T-cell (primary cell): ENCODE measurements around the gene PRSS38. TPM values are rescaled to one million over a fixed set of nuclear protein-coding genes. Genes with fewer than 3 reads are reported as not detected.
"Not testable (repeated sequence)": the region's sequence is repeated elsewhere in the genome, so short reads cannot be mapped to it uniquely, and the experiment has no call there.

Experiments used
- ATAC-seq, 4 experiments: fragments of 200-7000 bp in 3 of 4; fragments of 150-1000 bp in 1 of 4; cut with Tn5 transposase; replicated peaks in 1 of 4; 1 replicate in 3 of 4; 2 replicates in 1 of 4; pipeline ENCODE4 v1.10.0; 2021; ENCODE audit warnings: moderate library complexity in 3 of 4, mild to moderate bottlenecking in 2 of 4, moderate number of reproducible peaks in 1 of 4
- CTCF ChIA-PET, 2 donors: fragments of 300-600 bp; sonication (Branson Sonifier 250); formaldehyde crosslinking; loops; one replicate each; lab custom pipeline; 2022; ENCODE audit warnings: antibody characterized with exemption in 2 of 2; lab: Charles Lee
- POLR2A ChIA-PET, 2 donors: fragments of 300-600 bp; sonication (Branson Sonifier 250); formaldehyde crosslinking; loops; one replicate each; lab custom pipeline; 2022; ENCODE audit warnings: antibody characterized with exemption in 2 of 2; lab: Charles Lee
- DNase-seq, 35 experiments: peaks; one replicate each; pipeline versions ENCODE4 v3.0.0 to v3.0.0-alpha.2; 2013 to 2023
- H3K27ac ChIP-seq: one replicate; pipeline ENCODE4 v1.5.1; 2013; ENCODE audit warnings: low read length
- H3K27me3 ChIP-seq, 2 experiments: replicated peaks in 1 of 2; 1 replicate in 1 of 2; 2 replicates in 1 of 2; pipeline versions ENCODE4 v1.6.1 to v1.7.0; 2013; ENCODE audit warnings: low read length in 1 of 2, mixed read lengths in 1 of 2; ENCODE audit not compliant: control insufficient read depth in 2 of 2, insufficient read depth in 2 of 2; ENCODE audit errors: extremely low read depth in 1 of 2
- H3K36me3 ChIP-seq, 2 donors: 1 replicate in 1 of 2; 2 replicates in 1 of 2; pipeline versions ENCODE4 v1.6.1 to v1.7.0; 2013; ENCODE audit warnings: low read length in 1 of 2; ENCODE audit not compliant: control insufficient read depth in 2 of 2, insufficient read depth in 1 of 2; ENCODE audit errors: extremely low read depth in 1 of 2
- H3K4me1 ChIP-seq, 2 experiments: 1 replicate in 1 of 2; 2 replicates in 1 of 2; pipeline versions ENCODE4 v1.6.1 to v1.7.0; 2013; ENCODE audit warnings: low read length in 2 of 2, mixed read lengths in 1 of 2; ENCODE audit not compliant: insufficient read depth in 2 of 2, control insufficient read depth in 1 of 2; ENCODE audit errors: extremely low read depth in 1 of 2
- H3K4me3 ChIP-seq, 2 donors: 1 replicate in 1 of 2; 2 replicates in 1 of 2; pipeline versions ENCODE4 v1.5.1 to v1.7.0; 2013; ENCODE audit warnings: mild to moderate bottlenecking in 2 of 2, low read length in 1 of 2, moderate library complexity in 1 of 2; ENCODE audit not compliant: control insufficient read depth in 1 of 2; ENCODE audit errors: extremely low read depth in 1 of 2
- H3K9me3 ChIP-seq: 2 replicates; pipeline ENCODE4 v1.7.0; 2013
- H3K27ac Mint-ChIP-seq, 2 donors: one replicate each; pipeline ENCODE4 v1.8.0; 2020 to 2021; ENCODE audit warnings: mild to moderate bottlenecking in 2 of 2, mixed read lengths in 2 of 2
- H3K27me3 Mint-ChIP-seq, 2 donors: one replicate each; pipeline ENCODE4 v1.8.0; 2021 to 2022; ENCODE audit warnings: mixed read lengths in 2 of 2
- H3K36me3 Mint-ChIP-seq: one replicate; pipeline ENCODE4 v1.8.0; 2021; ENCODE audit warnings: mixed read lengths
- H3K4me1 Mint-ChIP-seq, 3 donors: one replicate each; pipeline ENCODE4 v1.8.0; 2020 to 2022; ENCODE audit warnings: mixed read lengths in 3 of 3, mild to moderate bottlenecking in 1 of 3
- H3K4me3 Mint-ChIP-seq, 3 donors: one replicate each; pipeline ENCODE4 v1.8.0; 2020 to 2022; ENCODE audit warnings: mild to moderate bottlenecking in 3 of 3, mixed read lengths in 3 of 3, moderate library complexity in 3 of 3
- H3K9me3 Mint-ChIP-seq, 3 donors: one replicate each; pipeline ENCODE4 v1.8.0; 2020 to 2022; ENCODE audit warnings: mixed read lengths in 3 of 3
- WGBS: methylation state at CpG from one replicate; pipeline ENCODE4 v1.1.5; 2013; ENCODE audit warnings: missing lambda C conversion rate; ENCODE audit not compliant: insufficient coverage; 5-methylcytosine and 5-hydroxymethylcytosine counted together
- total RNA-seq, 35 experiments: library from RNA in 6 of 35; stranded (reverse) in 6 of 35; fragments of 120-200 nt in 1 of 35; gene quantifications; one replicate each; pipeline versions ENCODE4 v1.2.1 to v1.2.4 and lab custom pipeline; 2013 to 2026

Gene PRSS38
- total RNA-seq, 5 donors from 2014 or later (not counting 1 experiment from before 2014, with no cell fraction given) = not detected

GRCh38 chr1:227845519-227845918 lies 30.0 kb downstream of the PRSS38 start:
- Histone ChIP-seq H3K9me3 (peaks cover 2% of the 10 kb centered on the region), H3K4me3 (no peak overlapping the region), H3K4me1 (peaks cover 0 to 8% of the 10 kb centered on the region in 2 experiments), H3K27me3 (peaks cover 0 to 4% of the 10 kb centered on the region in 2 experiments), H3K27ac (no peak overlapping the region), H3K36me3 (no peaks in the 10 kb centered on the region)
- Mint-ChIP-seq H3K27me3 (peaks cover 0 to 3% of the 10 kb centered on the region in 2 donors), H3K4me1 (peaks cover 3 to 6% (median 4%) of the 10 kb centered on the region in 3 donors), H3K9me3 (peaks cover 5 to 9% (median 6%) of the 10 kb centered on the region in 3 donors), H3K36me3 (peaks cover 4% of the 10 kb centered on the region), H3K27ac (no peak overlapping the region), H3K4me3 (no peak overlapping the region)
- no peak for DNase-seq
- ChIA-PET CTCF (no interaction called here), POLR2A (interaction anchor here in 1 of 2 donors (0.6 kb wide), 1 partner anchor 8 kb away, joined by 3 read pairs; no protein-coding TSS in a partner anchor)
- ATAC-seq = no peak
- 71% methylated on average over 3 of the region's 7 CpGs for WGBS

- Histone ChIP-seq H3K9me3 (peaks cover 2% of the 10 kb centered on the region), H3K4me3 (no peak overlapping the region), H3K36me3 (no peaks in the 10 kb centered on the region), H3K4me1 (peaks cover 0 to 8% of the 10 kb centered on the region in 2 experiments), H3K27ac (no peak overlapping the region), H3K27me3 (peaks cover 0 to 4% of the 10 kb centered on the region in 2 experiments)
- ChIA-PET POLR2A (no interaction called here), CTCF (no interaction called here)
- Mint-ChIP-seq H3K9me3 (peaks cover 5 to 9% (median 6%) of the 10 kb centered on the region in 3 donors), H3K4me3 (no peak overlapping the region), H3K4me1 (peaks cover 3 to 6% (median 4%) of the 10 kb centered on the region in 3 donors), H3K27ac (no peak overlapping the region), H3K36me3 (peaks cover 4% of the 10 kb centered on the region), H3K27me3 (no peaks in the 10 kb centered on the region)
- ATAC-seq (no peak), DNase-seq (no peak)
- 82% methylated on average over 5 of the region's 10 CpGs for WGBS
Measured at GRCh38 chr1:227846265-227846858, 30.9 kb downstream of the PRSS38 start.

GRCh38 chr1:227847046-227847445 lies 31.6 kb downstream of the PRSS38 start:
- not testable (repeated sequence) for H3K27me3 Mint-ChIP-seq, H3K9me3 Mint-ChIP-seq, ATAC-seq, H3K27ac Mint-ChIP-seq, H3K36me3 Mint-ChIP-seq, H3K4me3 ChIP-seq, DNase-seq, H3K4me3 Mint-ChIP-seq, H3K27me3 ChIP-seq, H3K9me3 ChIP-seq, H3K4me1 ChIP-seq, H3K4me1 Mint-ChIP-seq, H3K27ac ChIP-seq, H3K36me3 ChIP-seq
- POLR2A ChIA-PET = interaction anchor here in 1 of 2 donors (0.7 kb wide), 1 partner anchor 57 kb away, joined by 8 read pairs; no protein-coding TSS in a partner anchor
- 83% methylated on average over 1 of the region's 4 CpGs for WGBS
- CTCF ChIA-PET = interaction anchor here (0.7 to 0.9 kb wide), 2 partner anchors 14 to 44 kb away, joined by 3 to 8 read pairs; no protein-coding TSS in a partner anchor

GRCh38 chr1:227848430-227848932 lies 33.0 kb downstream of the PRSS38 start:
- H3K36me3 ChIP-seq = no peaks in the 10 kb centered on the region
- no peak overlapping the region for H3K27ac ChIP-seq
- peaks cover 3 to 6% (median 4%) of the 10 kb centered on the region in 3 donors for H3K4me1 Mint-ChIP-seq
- peaks cover 0 to 12% of the 10 kb centered on the region in 2 experiments for H3K27me3 ChIP-seq
- no peak overlapping the region for H3K4me3 ChIP-seq
- H3K4me1 ChIP-seq = peaks cover 0 to 8% of the 10 kb centered on the region in 2 experiments
- DNase-seq (no peak), ATAC-seq (no peak)
- peaks cover 2% of the 10 kb centered on the region for H3K9me3 ChIP-seq
- peaks cover 4% of the 10 kb centered on the region for H3K36me3 Mint-ChIP-seq
- CTCF ChIA-PET = interaction anchor here in 1 of 2 donors (0.6 kb wide), 1 partner anchor 78 kb away, joined by 6 read pairs; no protein-coding TSS in a partner anchor
- H3K27me3 Mint-ChIP-seq = peaks cover 3 to 10% of the 10 kb centered on the region in 2 donors
- H3K4me3 Mint-ChIP-seq = no peak overlapping the region
- WGBS = 78% methylated on average over 2 of the region's 3 CpGs
- H3K9me3 Mint-ChIP-seq = peaks cover 5 to 9% (median 6%) of the 10 kb centered on the region in 3 donors
- H3K27ac Mint-ChIP-seq = no peak overlapping the region
- POLR2A ChIA-PET = no interaction called here

GRCh38 chr1:227849251-227849650 lies 33.8 kb downstream of the PRSS38 start:
- Histone ChIP-seq H3K4me1 (peaks cover 0 to 5% of the 10 kb centered on the region in 2 experiments), H3K36me3 (no peaks in the 10 kb centered on the region), H3K27me3 (peaks cover 0 to 11% of the 10 kb centered on the region in 2 experiments), H3K4me3 (no peak overlapping the region), H3K9me3 (peaks cover 2% of the 10 kb centered on the region), H3K27ac (no peak overlapping the region)
- peaks cover 3 to 10% of the 10 kb centered on the region in 2 donors for H3K27me3 Mint-ChIP-seq
- DNase-seq (no peak), ATAC-seq (no peak)
- H3K4me1 Mint-ChIP-seq = peaks cover 3 to 6% (median 4%) of the 10 kb centered on the region in 3 donors
- H3K27ac Mint-ChIP-seq = no peak overlapping the region
- H3K9me3 Mint-ChIP-seq = peaks cover 5 to 9% (median 6%) of the 10 kb centered on the region in 3 donors
- WGBS = no CpG with 5 or more reads among the region's 3 CpGs
- ChIA-PET POLR2A (no interaction called here), CTCF (interaction anchor here in 1 of 2 donors (0.5 kb wide), 1 partner anchor 13 kb away, joined by 4 read pairs; no protein-coding TSS in a partner anchor)
- H3K4me3 Mint-ChIP-seq = no peak overlapping the region
- H3K36me3 Mint-ChIP-seq = peaks cover 4% of the 10 kb centered on the region

- ATAC-seq (no peak), DNase-seq (no peak)
- ChIA-PET CTCF (no interaction called here), POLR2A (interaction anchor here in 1 of 2 donors (0.7 kb wide), 1 partner anchor 9 kb away, joined by 3 read pairs; no protein-coding TSS in a partner anchor)
- no peaks in the 10 kb centered on the region for H3K4me1 ChIP-seq
- H3K9me3 ChIP-seq = no peaks in the 10 kb centered on the region
- H3K4me3 ChIP-seq = no peak overlapping the region
- H3K36me3 ChIP-seq = no peaks in the 10 kb centered on the region
- peaks cover 0 to 12% of the 10 kb centered on the region in 2 experiments for H3K27me3 ChIP-seq
- H3K36me3 Mint-ChIP-seq = no peaks in the 10 kb centered on the region
- no peak overlapping the region for H3K4me3 Mint-ChIP-seq
- H3K27ac ChIP-seq = no peak overlapping the region
- H3K9me3 Mint-ChIP-seq = no peaks in the 10 kb centered on the region
- H3K27me3 Mint-ChIP-seq = peaks cover 3 to 10% of the 10 kb centered on the region in 2 donors
- H3K27ac Mint-ChIP-seq = no peak overlapping the region
- peaks cover 2 to 4% (median 3%) of the 10 kb centered on the region in 3 donors for H3K4me1 Mint-ChIP-seq
Measured at GRCh38 chr1:227854189-227854588, 38.7 kb downstream of the PRSS38 start.
